Measurements from ENCODE around the gene KMT2B.

KMT2B gene

DNA sequence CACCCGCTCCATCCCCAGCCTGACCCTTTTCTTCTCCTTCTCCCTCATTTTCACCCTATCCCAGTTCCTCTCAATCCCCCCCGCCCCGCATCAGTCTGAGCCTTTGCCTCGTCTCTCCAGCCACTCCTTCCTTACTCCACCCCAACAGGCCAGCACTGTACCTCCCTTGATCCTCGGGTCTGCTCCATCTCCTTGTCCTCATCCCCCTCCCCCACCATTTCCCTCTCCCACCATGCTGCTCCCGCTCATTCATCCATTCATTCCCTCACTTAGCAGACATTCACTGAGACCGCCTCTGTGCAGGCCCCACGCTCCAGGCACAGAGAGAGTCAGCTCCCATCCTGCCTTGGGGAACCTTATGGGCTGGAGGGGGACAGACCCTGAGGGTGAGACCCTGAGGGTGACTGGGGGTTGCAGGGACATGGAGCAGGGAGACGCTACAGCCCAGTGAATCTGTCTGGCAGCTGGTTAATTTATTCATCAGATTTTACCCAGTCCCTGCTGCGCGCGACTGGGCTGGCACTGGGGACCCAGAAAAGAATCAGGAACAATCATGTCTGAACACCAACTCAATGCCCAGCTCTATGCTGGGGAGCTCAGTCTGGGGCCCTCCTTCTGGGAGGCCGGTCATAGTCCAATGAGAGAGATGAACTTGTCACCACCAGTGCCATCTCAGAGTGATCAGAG is 58.4 kb downstream of the KMT2B start:
- Histone ChIP-seq H3K27me3 (ENCODE audit: insufficient read depth, poor library complexity, severe bottlenecking) (no peaks in the 10 kb centered on the region), H3K27ac (replicated peaks) (no peak overlapping the region), H3K4me3 (replicated peaks; ENCODE audit: insufficient read depth, low read length) (peak overlapping the region; percentile 87)
- DNase-seq (ENCODE audit: low read depth in 1 of 2, low spot score in 1 of 2), result no peak
- TF ChIP-seq CTCF (IDR thresholded peaks at IDR 0.05; ENCODE audit: insufficient read depth, low read length), result no peak
- no peak for TF ChIP-seq REST (IDR thresholded peaks at IDR 0.05; ENCODE audit: insufficient replicate concordance, low read depth)
- no peak for TF ChIP-seq POLR2AphosphoS5 (IDR thresholded peaks at IDR 0.05; ENCODE audit: low read depth)
- no peak for TF ChIP-seq SPI1 (IDR thresholded peaks at IDR 0.05; ENCODE audit: borderline replicate concordance, low read depth)
- no peak for TF ChIP-seq GABPA (IDR thresholded peaks at IDR 0.05; ENCODE audit: low read depth)

DNA sequence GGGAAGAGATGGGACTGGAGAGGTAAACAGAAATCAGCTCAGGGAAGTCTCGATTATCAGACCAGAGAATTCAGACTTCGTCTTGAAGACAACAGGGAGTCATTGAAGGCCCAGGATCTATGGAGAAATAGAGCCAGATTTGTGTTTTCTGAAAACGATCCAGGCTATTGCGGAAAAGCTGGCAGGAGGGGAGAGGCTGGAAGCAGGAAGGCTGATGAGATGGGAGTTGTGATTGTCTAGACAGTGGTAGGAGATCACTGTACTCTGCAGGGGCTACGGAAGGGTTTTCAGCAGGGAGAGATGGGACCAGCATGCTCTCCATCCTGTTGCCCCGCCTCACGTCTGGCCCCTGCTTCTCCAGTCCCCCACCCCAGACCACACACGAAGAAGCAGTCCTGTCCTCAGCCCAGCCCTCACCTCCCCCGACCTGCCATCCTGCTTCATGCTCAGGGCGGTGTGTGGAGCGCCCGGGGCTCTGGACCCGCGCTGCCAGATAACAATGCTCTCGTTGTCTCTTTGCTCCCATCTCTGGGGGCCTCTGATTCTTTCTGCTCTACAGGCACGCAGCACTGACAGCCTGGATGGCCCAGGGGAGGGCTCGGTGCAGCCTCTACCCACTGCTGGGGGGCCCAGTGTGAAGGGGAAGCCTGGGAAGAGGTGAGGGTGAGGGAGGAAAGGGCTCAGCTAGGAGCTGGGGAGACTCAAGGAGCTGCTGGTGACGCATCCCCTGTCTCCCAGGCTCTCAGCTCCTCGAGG is 59.5 kb downstream of the KMT2B start:
- no peak for DNase-seq (ENCODE audit: low read depth in 1 of 2, low spot score in 1 of 2)
- H3K4me3 ChIP-seq (replicated peaks; ENCODE audit: insufficient read depth, low read length), result no peak overlapping the region
- no peak overlapping the region for H3K27ac ChIP-seq (replicated peaks)
- no peaks in the 10 kb centered on the region for H3K27me3 ChIP-seq (ENCODE audit: insufficient read depth, poor library complexity, severe bottlenecking)
- TF ChIP-seq GABPA (IDR thresholded peaks at IDR 0.05; ENCODE audit: low read depth) (no peak), POLR2AphosphoS5 (IDR thresholded peaks at IDR 0.05; ENCODE audit: low read depth) (no peak), SPI1 (IDR thresholded peaks at IDR 0.05; ENCODE audit: borderline replicate concordance, low read depth) (no peak)

- no peaks in the 10 kb centered on the region for H3K27me3 ChIP-seq (ENCODE audit: insufficient read depth, poor library complexity, severe bottlenecking)
- DNase-seq (ENCODE audit: low read depth in 1 of 2, low spot score in 1 of 2), result no peak
- no peak overlapping the region for H3K4me3 ChIP-seq (replicated peaks; ENCODE audit: insufficient read depth, low read length)
- no peak overlapping the region for H3K27ac ChIP-seq (replicated peaks)
- no peak for TF ChIP-seq CTCF (IDR thresholded peaks at IDR 0.05; ENCODE audit: insufficient read depth, low read length)
- no peak for TF ChIP-seq GABPA (IDR thresholded peaks at IDR 0.05; ENCODE audit: low read depth)
- no peak for TF ChIP-seq POLR2AphosphoS5 (IDR thresholded peaks at IDR 0.05; ENCODE audit: low read depth)
- no peak for TF ChIP-seq REST (IDR thresholded peaks at IDR 0.05; ENCODE audit: insufficient replicate concordance, low read depth)
- no peak for TF ChIP-seq SPI1 (IDR thresholded peaks at IDR 0.05; ENCODE audit: borderline replicate concordance, low read depth)
These were observed 60.2 kb downstream of the KMT2B start for GRCh38 chr19:35777961-35778360.

- Histone ChIP-seq H3K4me3 (replicated peaks; ENCODE audit: insufficient read depth, low read length) (no peak overlapping the region), H3K27ac (replicated peaks) (no peak overlapping the region), H3K27me3 (ENCODE audit: insufficient read depth, poor library complexity, severe bottlenecking) (no peaks in the 10 kb centered on the region)
- no peak for TF ChIP-seq REST (IDR thresholded peaks at IDR 0.05; ENCODE audit: insufficient replicate concordance, low read depth)
- TF ChIP-seq GABPA (IDR thresholded peaks at IDR 0.05; ENCODE audit: low read depth), result no peak
- no peak for DNase-seq (ENCODE audit: low read depth in 1 of 2, low spot score in 1 of 2)
These were observed 61.2 kb downstream of the KMT2B start for GRCh38 chr19:35779033-35779432.
